ENCODE measurements around the gene PPP1R13B.

The PPP1R13B gene

DNA sequence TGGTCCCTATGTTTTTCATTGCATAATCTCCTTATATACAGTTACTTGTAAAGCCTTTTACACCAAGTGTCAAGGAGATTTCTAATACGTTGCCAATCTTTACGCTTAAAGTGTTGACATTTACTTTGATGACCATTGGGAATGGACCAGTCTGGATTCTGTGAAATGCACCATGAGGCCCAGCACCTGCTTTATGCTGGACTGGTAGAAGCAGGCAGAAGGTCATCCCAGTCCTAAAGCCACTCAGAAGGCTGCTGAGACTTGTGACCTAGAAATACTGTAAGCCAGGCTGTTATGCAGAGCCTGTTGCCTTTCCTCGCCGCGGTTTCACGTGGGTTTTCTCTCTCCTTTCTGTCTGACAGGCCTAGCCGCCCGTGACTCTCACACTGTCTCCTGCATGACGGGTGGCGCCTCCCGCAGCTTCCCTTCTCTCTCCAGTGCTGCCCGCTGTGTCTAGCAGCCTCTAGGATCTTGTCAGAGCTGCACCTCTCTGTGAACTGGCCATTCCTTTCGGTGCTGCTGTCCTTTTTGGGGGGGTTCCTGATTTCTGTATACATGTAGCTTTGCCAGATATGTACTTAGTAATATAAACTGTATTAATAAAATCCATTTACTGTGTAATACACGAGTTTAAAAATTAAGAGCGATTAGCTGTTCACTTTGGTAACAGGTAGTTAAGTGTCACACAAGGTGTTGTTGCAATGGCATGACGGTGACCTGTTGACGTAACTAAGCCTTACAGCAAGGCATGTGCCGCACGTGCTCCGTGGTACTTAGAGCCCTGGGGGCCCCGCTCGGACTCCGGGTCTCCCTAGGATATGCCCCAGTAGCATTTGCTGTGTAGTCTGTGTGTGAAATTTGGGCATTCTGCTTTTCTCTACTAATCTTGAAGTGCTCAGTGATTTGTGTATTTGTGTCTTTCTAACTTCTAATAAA, 161.8 kb downstream of the PPP1R13B start:
- DNase-seq (ENCODE audit: low read depth, low spot score): no peak

DNA sequence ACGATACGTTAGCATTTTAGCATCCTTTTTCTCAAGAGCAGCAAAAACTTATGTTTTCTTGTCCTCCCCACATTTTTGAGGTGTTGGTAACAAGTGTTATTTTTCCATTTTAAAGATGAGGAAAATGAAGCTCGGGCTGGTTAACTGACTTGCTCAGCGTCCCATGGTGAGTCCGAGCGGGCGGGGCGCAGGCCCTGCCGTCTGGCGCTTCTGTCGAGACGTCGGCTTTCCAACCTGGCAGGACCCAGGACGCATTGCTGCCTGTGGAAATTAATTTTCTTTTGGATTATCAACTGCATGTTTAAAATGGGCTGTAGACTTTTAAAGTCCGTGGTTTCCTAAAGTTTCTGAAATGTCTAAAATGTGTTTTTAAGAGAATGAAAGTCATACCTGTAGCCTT, 162.5 kb downstream of the PPP1R13B start:
- no peak for DNase-seq (ENCODE audit: low read depth, low spot score)

DNA sequence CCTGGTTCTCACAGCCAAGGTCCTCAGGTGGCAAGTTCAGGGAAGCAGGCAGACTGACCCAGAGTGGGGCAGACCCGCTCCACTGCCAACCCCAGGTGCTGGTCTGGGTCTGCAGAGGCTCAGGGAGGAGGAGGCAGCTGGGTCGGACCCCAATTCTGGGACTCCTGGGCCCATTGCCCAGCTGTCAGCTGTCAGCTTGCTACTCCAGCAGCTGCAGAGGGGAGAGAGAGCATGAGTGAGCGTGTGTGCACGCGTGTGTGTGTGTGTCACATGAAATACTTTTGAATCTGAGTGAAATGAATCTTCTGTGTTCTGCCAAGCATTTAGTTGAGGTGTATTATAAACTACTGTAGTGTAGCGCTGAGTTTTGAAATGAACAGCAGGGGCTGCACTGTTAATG, 162.9 kb downstream of the PPP1R13B start:
- DNase-seq (ENCODE audit: low read depth, low spot score): no peak

Measured in activated naive CD8-positive, alpha-beta T cell treated with anti-CD3 and anti-CD28 coated beads, Interleukin-2, amount 50 U/mL, for 16 hours (primary cell).